Ishikawa (cell line): Measurements from ENCODE around the gene MRPS24.

Experiments
- CREB1 ChIP-seq: IDR thresholded peaks from 2 replicates; pipeline ENCODE4 v1.6.1; 2012; ENCODE audit warnings: low read depth
- EP300 ChIP-seq: IDR thresholded peaks from 2 replicates; pipeline ENCODE4 v1.6.1; 2012; ENCODE audit warnings: borderline replicate concordance
- NFIC ChIP-seq: IDR thresholded peaks from 2 replicates; pipeline ENCODE4 v1.6.1; 2012
- REST ChIP-seq: IDR thresholded peaks from 2 replicates; pipeline ENCODE4 v1.6.1; 2012; ENCODE audit warnings: low read depth, mild to moderate bottlenecking
- TAF1 ChIP-seq: IDR thresholded peaks from 2 replicates; pipeline ENCODE4 v1.6.1; 2012; ENCODE audit warnings: low read depth, mild to moderate bottlenecking
- TEAD4 ChIP-seq: IDR thresholded peaks from 2 replicates; pipeline ENCODE4 v1.6.1; 2012
- YY1 ChIP-seq: IDR thresholded peaks from 2 replicates; pipeline ENCODE4 v1.6.1; 2012; ENCODE audit warnings: low read depth
- ZBTB7A ChIP-seq: IDR thresholded peaks from 2 replicates; pipeline ENCODE4 v1.6.1; 2012; ENCODE audit warnings: low read depth

GRCh38 chr7:43849047-43849446 lies 20.3 kb downstream of the MRPS24 start:
- TF ChIP-seq ZBTB7A (no peak), TEAD4 (no peak), NFIC (no peak), YY1 (no peak), EP300 (no peak), REST (no peak), TAF1 (no peak), CREB1 (no peak)
